Measurements from ENCODE around the gene CTNNAL1.
"Not testable (repeated sequence)": the region's sequence is repeated elsewhere in the genome, so short reads cannot be mapped to it uniquely, and the experiment has no call there.

DNA sequence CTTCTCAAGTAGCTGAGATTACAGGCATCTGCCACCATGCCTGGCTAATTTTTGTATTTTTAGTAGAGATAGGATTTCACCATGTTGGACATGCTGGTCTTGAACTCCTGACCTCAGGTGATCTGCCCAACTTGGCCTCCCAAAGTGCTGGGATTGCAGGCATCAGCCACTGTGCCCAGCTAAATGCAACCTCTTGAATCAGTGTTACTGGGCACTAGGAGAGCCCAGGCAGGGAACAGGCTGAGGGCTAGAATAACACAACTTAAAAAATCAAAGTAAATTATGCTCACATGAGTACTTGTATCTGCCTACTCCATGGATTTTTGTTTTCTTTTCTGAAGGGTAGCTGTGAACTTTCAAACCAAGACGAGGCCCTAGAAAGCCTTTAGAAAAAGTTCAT is 92.9 kb downstream of the CTNNAL1 start:
- TF ChIP-seq, protein P1, sequence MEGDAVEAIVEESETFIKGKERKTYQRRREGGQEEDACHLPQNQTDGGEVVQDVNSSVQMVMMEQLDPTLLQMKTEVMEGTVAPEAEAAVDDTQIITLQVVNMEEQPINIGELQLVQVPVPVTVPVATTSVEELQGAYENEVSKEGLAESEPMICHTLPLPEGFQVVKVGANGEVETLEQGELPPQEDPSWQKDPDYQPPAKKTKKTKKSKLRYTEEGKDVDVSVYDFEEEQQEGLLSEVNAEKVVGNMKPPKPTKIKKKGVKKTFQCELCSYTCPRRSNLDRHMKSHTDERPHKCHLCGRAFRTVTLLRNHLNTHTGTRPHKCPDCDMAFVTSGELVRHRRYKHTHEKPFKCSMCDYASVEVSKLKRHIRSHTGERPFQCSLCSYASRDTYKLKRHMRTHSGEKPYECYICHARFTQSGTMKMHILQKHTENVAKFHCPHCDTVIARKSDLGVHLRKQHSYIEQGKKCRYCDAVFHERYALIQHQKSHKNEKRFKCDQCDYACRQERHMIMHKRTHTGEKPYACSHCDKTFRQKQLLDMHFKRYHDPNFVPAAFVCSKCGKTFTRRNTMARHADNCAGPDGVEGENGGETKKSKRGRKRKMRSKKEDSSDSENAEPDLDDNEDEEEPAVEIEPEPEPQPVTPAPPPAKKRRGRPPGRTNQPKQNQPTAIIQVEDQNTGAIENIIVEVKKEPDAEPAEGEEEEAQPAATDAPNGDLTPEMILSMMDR (optimal IDR thresholded peaks at IDR 0.05 in 1 of 3, IDR thresholded peaks at IDR 0.05 in 1 of 3, conservative IDR thresholded peaks at IDR 0.05 in 1 of 3; ENCODE audit: extremely low read depth in 1 of 3, insufficient read depth in 2 of 3, low read length in 3 of 3): not testable (repeated sequence)
- not testable (repeated sequence) for TF ChIP-seq EZH2 (IDR thresholded peaks at IDR 0.05; ENCODE audit: low read length)
